GM18867 (cell line): ENCODE data around the gene TNS2.
"Not testable (repeated sequence)": the region's sequence is repeated elsewhere in the genome, so short reads cannot be mapped to it uniquely, and the experiment has no call there.

Source experiments
- ATAC-seq: cut with Tn5 transposase; IDR thresholded peaks from one replicate; pipeline ENCODE4 v1.9.1; 2021; ENCODE audit warnings: mild to moderate bottlenecking, moderate library complexity; ENCODE audit not compliant: unreplicated experiment

TNS2 gene

DNA sequence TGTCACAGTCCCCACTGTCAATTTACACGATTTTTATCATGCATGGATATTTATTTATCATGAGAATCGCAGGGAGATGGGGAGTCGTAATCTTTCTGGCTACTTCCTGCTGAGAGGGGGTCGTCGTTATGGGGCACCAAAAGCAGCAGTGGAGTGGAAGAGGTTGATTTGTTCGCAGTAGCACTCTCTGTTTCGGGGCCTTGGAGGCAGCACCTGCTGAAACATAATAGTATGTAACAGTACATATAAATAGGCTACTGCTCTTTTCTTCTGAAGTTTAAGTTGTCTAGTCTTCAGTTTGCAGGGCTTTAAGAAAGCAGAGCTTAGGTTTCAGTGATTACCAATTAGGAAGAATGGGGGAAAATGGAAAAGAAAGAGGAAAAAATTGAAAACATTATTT, 57.3 kb downstream of the TNS2 start:
- no peak for ATAC-seq

- ATAC-seq, result not testable (repeated sequence)
Measured at GRCh38 chr12:53112431-53112830, 62.6 kb downstream of the TNS2 start.

DNA sequence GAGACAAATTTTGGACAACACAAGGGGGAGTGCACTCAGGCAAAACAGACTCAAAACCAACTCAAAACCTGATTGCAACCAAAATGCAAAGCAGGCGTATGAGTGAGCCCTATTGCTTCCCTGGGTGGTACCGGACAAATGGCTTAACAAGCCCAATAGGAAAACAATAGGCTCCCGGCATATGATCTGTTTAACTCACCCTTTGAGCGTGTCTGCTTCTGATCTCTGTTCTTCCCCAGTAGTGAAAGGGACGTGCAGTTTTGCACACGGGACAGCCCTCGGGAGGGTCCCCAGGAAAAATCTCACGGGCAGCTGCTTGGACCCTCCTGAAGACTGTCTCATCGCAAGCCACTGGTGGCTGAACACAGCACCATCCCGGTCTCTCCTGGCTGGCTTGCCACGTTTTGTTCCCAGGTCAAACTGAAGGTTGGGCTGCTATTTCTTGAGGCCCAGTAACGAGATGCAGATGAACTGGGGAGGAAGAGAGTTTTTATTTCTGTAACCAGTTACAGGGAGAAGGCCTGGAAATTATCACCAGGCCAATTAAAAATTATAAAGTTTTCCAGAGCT, 63.4 kb downstream of the TNS2 start:
- no peak for ATAC-seq

- no peak for ATAC-seq
Measured at GRCh38 chr12:53113951-53114350, 64.1 kb downstream of the TNS2 start.
